Kidney tubule cell (primary cell): Measurements from ENCODE around the gene VPS8.
"Not testable (repeated sequence)": the region's sequence is repeated elsewhere in the genome, so short reads cannot be mapped to it uniquely, and the experiment has no call there.

ENCODE experiments used
- DNase-seq: peaks from one replicate; pipeline ENCODE4 v3.0.0-alpha.2; 2018; ENCODE audit warnings: low spot score

Gene VPS8

DNA sequence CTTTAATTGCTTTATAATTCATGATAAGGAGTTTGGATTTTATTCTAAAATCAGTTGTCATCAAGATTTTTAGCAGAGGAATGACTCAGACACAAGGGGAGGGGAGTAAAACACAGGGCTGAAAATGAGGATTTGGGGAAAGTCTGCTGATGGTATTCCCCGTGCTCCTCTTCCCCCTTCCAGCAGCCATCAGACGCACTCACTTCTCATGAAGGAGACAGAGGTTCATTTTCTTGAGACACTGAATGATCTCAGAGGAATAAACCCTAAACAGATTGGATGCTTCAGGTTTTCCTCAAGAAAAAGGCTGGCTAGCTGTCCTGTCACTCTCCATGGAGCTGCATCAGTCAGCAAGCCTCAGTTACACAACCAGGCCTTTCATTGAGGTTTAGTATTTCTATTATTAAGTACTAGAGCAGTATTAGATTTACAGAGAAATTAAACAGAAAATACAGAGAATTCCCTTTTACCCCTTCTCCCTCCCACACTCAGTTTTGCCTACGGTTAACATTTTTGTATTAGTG is 174.5 kb downstream of the VPS8 start:
- no peak for DNase-seq

GRCh38 chr3:184993394-184993793 is 181.4 kb downstream of the VPS8 start:
- DNase-seq, result no peak

DNA sequence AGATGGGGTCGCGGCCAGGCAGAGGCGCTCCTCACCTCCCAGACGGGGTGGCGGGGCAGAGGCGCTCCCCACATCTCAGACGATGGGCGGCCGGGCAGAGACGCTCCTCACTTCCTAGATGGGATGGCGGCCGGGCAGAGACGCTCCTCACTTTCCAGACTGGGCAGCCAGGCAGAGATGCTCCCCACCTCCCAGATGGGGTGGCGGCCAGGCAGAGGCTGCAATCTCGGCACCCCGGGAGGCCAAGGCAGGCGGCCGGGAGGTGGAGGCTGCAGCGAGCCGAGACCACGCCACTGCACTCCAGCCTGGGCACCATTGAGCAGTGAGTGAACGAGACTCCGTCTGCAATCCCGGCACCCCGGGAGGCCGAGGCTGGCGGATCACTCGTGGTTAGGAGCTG is 191.9 kb downstream of the VPS8 start:
- DNase-seq, result not testable (repeated sequence)

- DNase-seq, result no peak
These were observed 197.7 kb downstream of the VPS8 start for GRCh38 chr3:185009650-185010049.

DNA sequence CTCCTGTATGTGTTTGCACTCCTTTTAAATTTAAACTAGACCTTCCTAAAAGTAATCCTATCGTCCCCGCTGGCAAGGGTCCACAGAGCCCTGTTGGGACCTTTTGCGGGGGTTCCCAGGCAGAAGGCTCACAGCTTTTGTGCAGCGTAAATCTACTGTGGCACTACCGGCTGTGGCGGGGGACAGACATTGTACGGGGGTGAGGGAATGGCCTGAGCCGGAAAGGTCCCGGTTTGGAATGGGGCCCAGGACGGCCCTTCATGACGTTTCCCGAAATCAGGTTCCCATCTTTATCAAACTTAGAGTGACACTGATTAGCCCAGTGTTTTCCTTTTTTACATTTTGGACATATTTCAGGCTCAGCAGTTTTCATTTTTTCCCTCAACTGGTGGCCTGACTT is 205.6 kb downstream of the VPS8 start:
- not testable (repeated sequence) for DNase-seq

GRCh38 chr3:185017996-185018395 is 206.0 kb downstream of the VPS8 start:
- not testable (repeated sequence) for DNase-seq

GRCh38 chr3:185021256-185021655 is 209.3 kb downstream of the VPS8 start:
- DNase-seq, result no peak

DNA sequence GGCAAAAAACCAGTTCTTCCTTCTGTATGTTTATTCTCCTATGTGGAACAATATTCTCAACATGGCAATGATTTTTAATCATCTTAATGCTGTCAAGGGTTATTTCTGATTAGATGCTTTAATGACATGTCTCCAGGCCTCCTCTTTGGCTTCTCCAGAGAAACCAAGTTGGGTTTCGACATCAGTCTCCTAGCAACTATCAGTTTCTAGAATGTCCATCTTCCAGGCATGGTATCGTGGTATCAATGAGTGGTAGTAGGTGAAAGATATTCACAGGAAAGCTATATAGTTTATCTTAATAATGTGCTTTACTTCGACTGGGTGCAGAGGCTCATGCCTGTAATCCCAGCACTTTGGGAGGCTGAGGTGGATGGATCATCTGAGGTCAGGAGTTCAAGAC is 212.4 kb downstream of the VPS8 start:
- DNase-seq, result no peak

DNA sequence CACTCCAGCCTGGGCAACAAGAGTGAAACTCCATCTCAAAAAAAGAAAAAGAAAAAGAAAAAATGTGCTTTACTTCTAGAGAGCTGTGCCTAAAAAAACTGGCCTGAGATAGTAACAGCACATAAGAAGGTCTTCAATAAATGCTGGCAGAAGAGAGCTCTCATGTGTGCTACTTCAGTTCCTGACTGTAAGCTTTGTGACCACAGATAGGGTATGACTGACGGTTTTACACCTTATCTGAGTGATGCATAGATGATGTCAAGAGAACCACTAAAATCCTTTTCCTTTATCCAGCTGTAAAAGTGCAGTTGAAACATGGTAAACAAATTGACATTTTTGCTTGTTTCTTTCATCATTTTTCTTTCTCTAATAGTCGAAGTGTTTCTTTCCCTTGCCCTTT is 213.0 kb downstream of the VPS8 start:
- DNase-seq, result no peak

DNA sequence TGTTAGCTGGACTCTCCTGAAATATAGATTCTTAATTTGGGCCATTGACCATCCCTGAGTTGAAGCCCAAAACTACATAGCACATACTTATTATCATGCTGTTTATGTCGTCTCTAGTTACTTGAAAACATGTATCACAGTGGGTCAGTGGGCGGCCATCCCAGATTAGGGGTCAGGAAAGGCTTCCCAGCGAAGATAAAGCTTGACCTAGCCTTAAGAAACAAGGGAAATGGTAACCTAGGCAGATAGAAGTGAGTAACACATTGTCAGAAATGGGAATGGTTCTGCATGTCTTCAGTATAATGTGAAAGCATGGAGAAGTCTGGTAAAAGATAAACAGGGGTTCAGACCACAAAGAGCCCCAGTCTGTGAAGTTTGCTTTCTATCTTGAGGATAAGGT is 216.2 kb downstream of the VPS8 start:
- DNase-seq, result no peak

DNA sequence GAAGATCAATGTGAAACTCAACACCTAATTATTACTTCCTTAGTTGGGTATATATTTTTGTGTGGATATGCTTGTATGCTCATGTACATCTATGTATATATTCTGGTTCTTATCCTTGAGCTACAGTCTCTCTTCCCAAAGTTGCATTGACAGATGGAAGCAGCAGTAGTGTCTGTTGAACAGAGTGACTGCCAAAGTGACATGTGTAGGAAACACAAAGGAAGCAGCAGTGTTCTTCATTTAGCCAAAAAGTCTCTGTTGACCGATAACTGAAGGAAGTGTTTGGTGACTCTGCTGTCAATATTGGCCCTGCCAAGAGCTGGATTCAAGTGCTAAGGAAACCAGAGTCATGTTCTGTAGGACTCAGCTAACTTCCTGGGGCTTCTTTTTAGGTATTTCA is 217.1 kb downstream of the VPS8 start:
- no peak for DNase-seq

DNA sequence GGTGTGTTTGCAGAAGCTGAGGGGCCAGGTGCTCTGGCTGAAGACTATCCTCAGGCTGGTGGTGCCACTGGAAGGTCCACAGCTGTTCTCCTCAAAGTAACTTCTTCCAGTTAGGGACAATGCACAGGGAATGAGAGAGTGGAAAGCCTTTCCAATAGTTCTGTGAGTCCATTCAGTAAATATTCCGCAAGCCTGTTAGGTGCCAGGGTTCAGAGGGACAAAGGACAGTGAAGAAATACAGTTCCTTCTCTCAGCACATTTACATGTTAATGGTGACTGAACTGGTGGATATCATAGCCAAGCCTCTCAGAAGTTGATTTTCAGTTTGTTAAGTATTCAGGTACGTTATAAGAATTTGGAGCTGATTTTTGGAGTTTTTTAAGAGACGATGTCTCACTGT is 218.4 kb downstream of the VPS8 start:
- no peak for DNase-seq

DNA sequence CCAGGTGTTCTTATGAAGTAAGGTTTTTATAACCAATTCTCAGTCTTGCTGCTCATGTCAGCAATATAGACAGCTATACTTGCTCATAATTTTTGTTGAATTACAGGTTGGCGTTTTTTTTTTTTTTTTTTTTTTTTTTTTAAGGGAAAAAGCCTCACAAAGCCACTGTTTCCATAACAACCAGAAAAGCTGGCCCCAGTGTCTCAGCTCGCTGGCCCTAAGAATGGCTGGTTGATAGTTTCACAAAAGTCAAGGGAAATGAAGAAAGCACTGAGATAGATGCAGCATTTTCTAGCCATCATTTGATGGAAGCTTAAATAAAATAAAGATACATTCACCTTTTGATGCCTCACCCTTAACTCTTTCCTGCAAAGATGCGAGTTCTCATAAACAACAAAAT is 219.0 kb downstream of the VPS8 start:
- no peak for DNase-seq

DNA sequence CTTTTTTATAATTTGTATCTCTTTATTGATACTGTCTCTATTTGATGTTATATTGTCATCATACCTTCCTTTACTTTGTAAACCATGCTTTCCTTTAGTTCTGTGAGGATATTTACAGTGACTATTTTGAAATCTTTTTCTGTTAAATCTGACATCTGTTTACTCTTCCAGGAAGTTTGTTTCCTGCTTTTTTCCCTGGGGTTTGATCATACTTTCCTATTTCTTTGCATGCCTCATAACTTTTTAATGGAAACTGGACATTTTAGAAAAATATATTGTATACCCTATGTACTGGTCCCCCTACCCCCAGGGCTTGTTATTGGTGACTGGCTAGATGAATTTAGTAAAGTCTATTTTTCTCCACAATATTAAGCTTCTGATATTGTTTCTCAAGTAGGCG is 225.8 kb downstream of the VPS8 start:
- DNase-seq, result no peak

DNA sequence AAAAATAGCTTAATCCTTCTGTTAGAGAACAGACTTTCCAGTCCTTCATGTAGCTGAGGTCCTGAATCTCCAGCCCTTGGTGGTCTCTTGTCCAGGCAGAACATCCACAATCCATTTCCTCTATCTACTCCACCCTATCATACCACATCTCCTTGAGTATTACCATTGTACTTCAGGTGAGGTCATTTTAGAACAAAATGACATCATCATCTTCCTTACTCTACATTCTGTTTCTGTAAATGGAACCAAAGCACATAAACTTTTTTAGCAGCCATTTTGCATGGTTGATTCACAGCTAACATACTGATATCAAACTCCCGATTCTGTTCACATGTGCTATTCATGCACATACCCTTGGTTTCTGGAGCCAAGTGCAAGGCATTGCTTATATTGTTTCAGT is 228.5 kb downstream of the VPS8 start:
- no peak for DNase-seq

DNA sequence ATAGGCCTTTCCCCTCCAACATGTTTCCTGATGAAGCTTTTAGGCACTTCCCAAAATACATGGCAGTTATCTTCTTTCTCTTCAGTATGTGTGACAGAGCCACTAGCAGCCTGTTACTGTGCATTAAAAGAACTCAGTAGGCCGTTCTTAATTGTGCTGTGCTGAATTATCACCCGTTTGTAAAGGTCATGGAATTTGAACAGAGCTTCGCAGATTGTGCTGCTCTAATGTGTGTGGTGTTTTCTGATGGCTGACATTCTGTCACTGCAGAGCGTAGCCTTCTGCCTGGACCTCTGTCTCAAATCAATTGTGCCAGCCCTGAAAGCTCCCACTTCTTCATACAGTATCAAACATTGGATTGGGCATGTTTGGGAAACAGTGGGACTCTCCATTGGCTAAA is 229.6 kb downstream of the VPS8 start:
- no peak for DNase-seq

DNA sequence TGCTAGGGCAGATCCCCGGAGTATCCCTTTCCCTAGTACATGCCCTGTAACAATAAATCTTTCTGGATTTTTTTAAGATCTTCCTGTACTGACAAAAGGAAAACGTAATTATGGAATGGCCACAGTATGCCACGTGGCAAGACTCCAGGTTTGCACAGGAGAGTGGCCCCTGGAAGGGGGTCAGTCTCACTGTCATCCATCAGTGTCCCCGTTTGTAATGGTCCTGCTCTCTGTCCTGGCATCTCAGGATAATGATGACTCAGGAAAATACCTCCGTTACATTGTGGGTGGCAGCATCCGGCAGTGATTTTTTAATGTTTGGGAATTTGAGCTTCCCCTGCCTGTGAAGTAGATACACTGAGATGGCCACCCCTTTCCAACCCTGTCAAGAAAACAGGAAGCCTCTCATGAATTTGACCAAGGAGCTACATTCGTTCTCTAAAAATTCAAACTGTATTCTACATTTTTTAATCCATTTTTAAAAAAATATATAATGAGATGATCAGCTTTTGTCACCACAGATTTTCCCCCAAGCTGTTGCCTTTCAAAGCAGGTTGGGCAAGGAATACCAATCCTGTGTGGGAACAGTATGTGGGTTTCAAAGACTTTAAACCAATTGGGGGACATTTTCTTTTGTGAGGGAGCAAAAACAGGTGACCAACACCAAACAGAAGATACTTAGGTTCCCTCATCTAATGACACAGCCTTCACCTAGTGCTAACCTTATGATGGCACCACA is 230.5 kb downstream of the VPS8 start:
- no peak for DNase-seq

- DNase-seq, result no peak
These were observed 234.2 kb downstream of the VPS8 start for GRCh38 chr3:185046164-185046515.

- no peak for DNase-seq
These were observed 234.6 kb downstream of the VPS8 start for GRCh38 chr3:185046603-185047002.

DNA sequence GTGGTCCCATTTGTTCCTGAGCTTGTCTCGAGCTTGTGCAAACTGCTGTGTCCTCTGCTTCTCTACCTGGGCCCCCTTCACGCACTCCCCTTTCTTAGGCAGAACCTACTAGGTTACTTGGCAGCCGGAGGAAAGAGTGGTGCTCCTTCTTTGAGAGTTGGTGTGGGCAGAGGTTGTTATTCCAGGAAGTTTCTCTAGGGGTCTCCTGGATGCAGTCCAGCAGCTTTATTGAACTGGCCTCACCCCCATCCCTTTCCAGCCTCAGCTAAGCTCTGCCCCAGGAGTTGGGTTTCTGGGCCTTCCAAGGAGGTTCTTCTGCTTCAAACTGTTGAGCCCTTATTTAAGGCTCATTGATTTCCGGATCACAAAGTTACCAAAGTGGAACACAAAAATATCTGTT is 237.7 kb downstream of the VPS8 start:
- DNase-seq, result no peak

DNA sequence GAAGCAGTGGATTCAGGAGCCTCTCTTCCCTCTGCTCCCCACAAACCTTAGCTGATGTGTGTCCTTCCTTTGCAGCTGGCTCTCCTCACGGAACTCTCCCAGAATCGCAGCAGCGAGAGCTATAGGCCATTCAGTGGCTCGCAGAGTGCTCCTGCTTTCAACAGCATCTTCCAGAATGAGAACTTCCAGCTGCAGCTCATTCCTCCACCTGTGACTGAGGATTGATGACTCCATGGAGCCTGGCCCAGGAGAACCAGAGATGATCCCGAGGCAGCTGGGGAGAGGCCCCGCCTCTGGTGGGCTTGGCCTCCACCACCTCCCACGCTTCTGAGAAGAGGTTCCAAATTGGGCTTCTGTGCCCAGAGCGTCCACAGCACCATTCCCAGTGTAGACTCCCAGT is 239.8 kb downstream of the VPS8 start:
- no peak for DNase-seq

- no peak for DNase-seq
These were observed 240.7 kb downstream of the VPS8 start for GRCh38 chr3:185052631-185053030.

DNA sequence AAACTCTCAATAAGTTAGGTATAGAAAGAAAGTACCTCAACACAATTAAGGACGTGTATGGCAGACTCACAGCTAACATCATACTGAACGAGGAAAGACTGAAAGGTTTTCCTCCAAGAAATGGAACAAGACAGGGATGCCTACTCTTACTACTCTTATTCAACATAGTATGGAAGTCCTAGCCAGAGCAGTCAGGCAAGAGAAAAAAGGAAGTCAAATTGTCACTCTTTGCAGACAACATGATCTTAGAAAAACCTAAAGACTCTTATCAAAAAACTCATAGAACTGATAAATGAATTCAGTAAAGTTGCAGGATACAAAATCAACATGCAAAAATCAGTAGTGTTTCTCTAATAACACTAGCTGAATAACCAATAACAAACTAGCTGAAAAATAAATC is 244.9 kb downstream of the VPS8 start:
- no peak for DNase-seq

- no peak for DNase-seq
These were observed 245.9 kb downstream of the VPS8 start for GRCh38 chr3:185057829-185058228.
